ENCODE results near the gene ATRN.

ATRN gene

GRCh38 chr20:3674995-3675900 lies 204.4 kb downstream of the ATRN start:
- no peak for DNase-seq (ENCODE audit: low read depth)

- no peak for DNase-seq (ENCODE audit: low read depth)
Measured at GRCh38 chr20:3677733-3678132, 206.9 kb downstream of the ATRN start.

GRCh38 chr20:3678198-3678597 lies 207.4 kb downstream of the ATRN start:
- DNase-seq (ENCODE audit: low read depth) = no peak

- no peak for DNase-seq (ENCODE audit: low read depth)
Measured at GRCh38 chr20:3678856-3679720, 208.3 kb downstream of the ATRN start.

- DNase-seq (ENCODE audit: low read depth) = no peak
Measured at GRCh38 chr20:3679749-3680700, 209.2 kb downstream of the ATRN start.

GRCh38 chr20:3680701-3681351 lies 210.0 kb downstream of the ATRN start:
- DNase-seq (ENCODE audit: low read depth) = no peak

GRCh38 chr20:3681352-3681930 lies 210.6 kb downstream of the ATRN start:
- no peak for DNase-seq (ENCODE audit: low read depth)

GRCh38 chr20:3681931-3682781 lies 211.3 kb downstream of the ATRN start, which contains the start of gene ADAM33:
Gene ADAM33, minus strand, starts transcription at chr20:3682010. Its CDS starts 6 bp downstream, at chr20:3682004.
- no peak for DNase-seq (ENCODE audit: low read depth)

GRCh38 chr20:3685341-3685740 lies 214.5 kb downstream of the ATRN start:
- no peak for DNase-seq (ENCODE audit: low read depth)

GRCh38 chr20:3686421-3686820 lies 215.6 kb downstream of the ATRN start:
- no peak for DNase-seq (ENCODE audit: low read depth)

- DNase-seq (ENCODE audit: low read depth) = no peak
Measured at GRCh38 chr20:3686867-3687321, 216.1 kb downstream of the ATRN start.

GRCh38 chr20:3687655-3688054 lies 216.8 kb downstream of the ATRN start:
- no peak for DNase-seq (ENCODE audit: low read depth)

- no peak for DNase-seq (ENCODE audit: low read depth)
Measured at GRCh38 chr20:3689978-3690377, 219.2 kb downstream of the ATRN start.

GRCh38 chr20:3690413-3690812 lies 219.6 kb downstream of the ATRN start:
- no peak for DNase-seq (ENCODE audit: low read depth)

GRCh38 chr20:3691306-3691705 lies 220.5 kb downstream of the ATRN start:
- DNase-seq (ENCODE audit: low read depth) = no peak

- DNase-seq (ENCODE audit: low read depth) = no peak
Measured at GRCh38 chr20:3691897-3692296, 221.1 kb downstream of the ATRN start.

- no peak for DNase-seq (ENCODE audit: low read depth)
Measured at GRCh38 chr20:3692706-3693294, 222.0 kb downstream of the ATRN start.

GRCh38 chr20:3693376-3693775 lies 222.6 kb downstream of the ATRN start:
- no peak for DNase-seq (ENCODE audit: low read depth)

- DNase-seq (ENCODE audit: low read depth) = no peak
Measured at GRCh38 chr20:3694864-3695263, 224.0 kb downstream of the ATRN start.
